ENCODE results near the gene SNRPD2.

GRCh38 chr19:45676851-45677263 is 14.9 kb downstream of the SNRPD2 start:
- TF ChIP-seq CTCF (IDR thresholded peaks at IDR 0.05) (no peak), POLR2A (IDR thresholded peaks at IDR 0.05) (no peak)
